GM23248 (cell line): ENCODE data around the gene GRAP2.

Experiments
- EZH2 ChIP-seq: fragments of 200-600 bp; sonication (generic); IDR thresholded peaks from 2 replicates; pipeline ENCODE4 v1.6.1; 2018; ENCODE audit warnings: antibody characterized with exemption, mild to moderate bottlenecking; ENCODE audit not compliant: insufficient read depth, poor library complexity, severe bottlenecking
- EZH2phosphoT487 ChIP-seq: fragments of 200-600 bp; sonication (generic); IDR thresholded peaks from 2 replicates; pipeline ENCODE4 v1.6.1; 2018; ENCODE audit warnings: antibody characterized with exemption, moderate library complexity, mild to moderate bottlenecking, low read depth; ENCODE audit not compliant: insufficient read depth

- no peak for TF ChIP-seq EZH2
- no peak for TF ChIP-seq EZH2phosphoT487
Measured at GRCh38 chr22:39877079-39877845, 23.6 kb upstream of the GRAP2 start.
